Activated CD4-positive, alpha-beta T cell treated with anti-CD3 and anti-CD28 coated beads for 48 hours (primary cell): ENCODE measurements around the gene DDI1.

Experiments used
- DNase-seq: peaks from one replicate; pipeline ENCODE4 v3.0.0-alpha.2; 2020

DDI1 gene

DNA sequence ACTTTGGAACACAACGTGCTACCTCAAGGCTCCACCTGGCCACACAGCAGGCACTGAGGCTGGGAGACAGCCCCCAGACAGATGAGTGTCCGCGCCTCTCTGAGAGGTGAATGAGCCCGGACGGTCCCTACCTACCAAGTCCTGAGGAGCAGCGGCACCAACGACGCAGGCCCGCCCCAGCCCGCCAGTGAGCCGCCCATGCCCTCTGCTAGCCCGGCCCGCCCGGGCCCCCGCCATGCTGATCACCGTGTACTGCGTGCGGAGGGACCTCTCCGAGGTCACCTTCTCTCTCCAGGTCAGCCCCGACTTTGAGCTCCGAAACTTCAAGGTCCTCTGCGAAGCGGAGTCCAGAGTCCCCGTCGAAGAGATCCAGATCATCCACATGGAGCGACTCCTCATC lies at the start of gene DDI1:
TSS of gene DDI1 (plus strand) at position 53 of the 400 bp plus-strand sequence. CDS start at position 236, 183 bp downstream.
- no peak for DNase-seq

GRCh38 chr11:103987629-103988594 lies 48.5 kb upstream of the DDI1 start:
- no peak for DNase-seq

DNA sequence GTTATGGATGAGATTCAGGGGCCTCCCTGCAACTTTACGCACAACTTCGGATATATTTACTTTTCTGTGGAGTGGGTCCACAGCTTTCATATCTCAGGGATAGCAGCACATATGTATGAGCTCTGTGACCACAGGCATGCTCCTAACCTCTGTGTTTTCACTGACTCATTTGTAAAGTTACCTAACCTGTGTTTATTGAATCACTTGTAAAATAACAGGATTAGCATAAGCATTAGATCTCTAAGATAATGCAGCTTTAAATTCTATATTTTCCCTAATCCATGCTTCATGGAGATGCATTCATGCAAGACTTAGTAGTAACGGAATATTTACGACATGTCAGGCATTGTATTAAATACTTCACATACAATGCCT lies 47.9 kb upstream of the DDI1 start:
- no peak for DNase-seq

DNA sequence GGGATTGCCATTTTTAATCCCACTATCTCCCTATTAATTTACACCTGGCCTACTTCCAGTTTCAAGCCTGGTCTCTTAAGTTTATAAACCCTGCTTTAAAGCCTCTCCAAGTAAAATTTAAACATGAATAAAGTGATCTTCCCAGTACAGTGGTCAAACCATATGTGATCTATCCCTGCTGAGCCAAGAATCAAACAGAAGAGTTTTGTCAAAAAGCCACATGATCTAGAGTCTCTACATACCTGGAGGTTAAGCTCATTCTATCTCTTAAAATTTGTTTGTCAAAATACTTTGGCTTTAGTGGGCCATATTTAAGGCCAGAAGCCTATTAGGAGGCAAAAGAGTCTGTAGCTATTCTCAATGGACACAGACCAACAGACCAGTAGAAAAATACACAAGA lies 42.9 kb upstream of the DDI1 start:
- DNase-seq, result no peak

DNA sequence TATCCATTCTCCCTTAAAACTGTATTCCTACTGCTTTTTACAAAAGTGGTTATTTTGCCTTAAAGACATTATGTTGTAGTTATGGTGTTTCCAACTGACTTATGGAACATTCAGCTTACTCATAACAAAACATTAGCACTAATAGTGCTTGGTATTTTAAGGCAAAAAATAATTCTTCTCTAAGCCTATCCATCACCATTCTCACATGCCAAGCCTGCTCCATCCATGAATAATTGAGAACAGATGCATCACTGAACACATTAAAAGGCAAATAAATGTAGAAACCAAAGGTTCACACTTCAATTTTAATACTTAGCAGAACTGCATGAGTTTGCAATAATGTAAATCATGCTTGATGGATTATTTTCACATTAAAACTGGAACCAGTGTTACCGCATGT lies 42.3 kb upstream of the DDI1 start:
- DNase-seq, result no peak

GRCh38 chr11:103994518-103994917 lies 41.9 kb upstream of the DDI1 start:
- DNase-seq, result no peak

DNA sequence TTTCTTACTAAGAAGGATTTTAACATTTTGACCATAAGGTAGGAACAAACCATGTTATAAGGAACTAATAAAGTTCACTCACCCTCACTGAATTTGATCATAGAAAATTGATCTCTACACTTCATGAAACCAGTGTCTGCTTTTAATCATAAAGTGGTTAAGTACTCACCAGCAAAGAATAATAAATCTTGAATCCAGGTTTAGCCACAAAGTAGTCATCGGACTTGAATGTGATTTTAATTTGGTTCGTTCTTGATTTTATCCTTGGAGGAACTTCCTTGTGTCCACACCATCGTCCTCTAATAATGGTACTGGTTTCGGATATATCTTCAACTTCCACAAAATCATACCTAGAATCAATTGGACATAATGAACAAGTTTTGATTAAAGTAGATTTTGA lies 40.5 kb upstream of the DDI1 start:
- no peak for DNase-seq

DNA sequence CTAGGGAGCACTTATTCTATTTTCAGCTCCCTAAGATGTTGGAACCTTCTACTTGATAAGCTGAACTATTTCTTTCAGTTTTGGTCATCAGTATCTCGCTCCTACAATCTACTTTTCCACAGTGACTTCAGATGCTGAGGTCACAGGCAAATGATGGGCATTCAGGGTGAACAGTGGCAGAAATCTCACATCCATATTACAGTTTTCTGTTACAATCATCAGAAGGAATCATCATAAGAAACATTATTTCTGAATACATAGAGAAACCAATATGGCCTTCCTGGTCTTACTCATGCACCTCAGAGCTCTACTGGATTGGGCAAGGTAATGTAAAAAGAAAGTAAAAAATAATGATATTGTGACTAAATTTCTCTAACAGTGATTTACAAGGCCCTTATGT lies 39.4 kb upstream of the DDI1 start:
- no peak for DNase-seq

- DNase-seq, result no peak
These were observed 37.5 kb upstream of the DDI1 start for GRCh38 chr11:103998826-103999508.

DNA sequence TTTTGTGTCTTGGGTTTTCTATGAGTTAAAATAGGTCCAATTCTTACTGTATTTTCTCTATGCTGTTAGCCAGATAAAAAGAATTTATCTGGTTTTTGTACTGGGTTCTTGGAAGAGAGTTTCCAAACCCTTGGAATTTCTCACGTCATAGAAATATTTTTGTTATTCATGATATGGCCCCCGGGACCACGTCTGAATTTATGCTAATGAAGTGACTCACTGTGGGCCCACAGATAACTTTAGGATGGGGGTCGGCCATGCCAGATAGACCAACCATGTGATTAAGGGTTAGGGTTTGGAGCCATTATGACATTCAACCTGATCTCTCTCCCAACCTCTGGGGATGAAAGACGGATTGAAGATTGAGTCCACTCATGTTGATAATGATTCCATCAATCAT lies 35.6 kb upstream of the DDI1 start:
- DNase-seq, result no peak

GRCh38 chr11:104001561-104002056 lies 34.8 kb upstream of the DDI1 start:
- no peak for DNase-seq

DNA sequence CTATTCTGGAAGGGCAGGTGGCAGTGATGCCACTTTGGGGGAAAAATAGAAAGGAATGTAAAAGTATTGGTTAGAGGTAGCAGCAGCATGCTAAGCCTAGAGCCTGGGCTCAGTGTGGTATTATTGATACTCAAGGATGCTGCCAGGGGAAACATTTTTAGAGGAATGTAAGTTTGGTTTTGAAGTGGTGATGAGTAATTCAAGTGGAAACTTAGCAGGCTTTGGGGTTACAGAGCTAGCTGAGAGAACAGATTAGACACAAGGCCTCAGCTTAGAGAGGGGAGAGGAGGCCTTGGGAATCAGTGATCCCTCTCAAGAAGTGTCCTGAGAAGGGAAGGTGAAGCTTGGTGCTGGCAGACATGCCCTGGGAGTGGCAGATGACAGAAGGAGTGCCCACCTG lies 32.9 kb upstream of the DDI1 start:
- DNase-seq, result no peak

DNA sequence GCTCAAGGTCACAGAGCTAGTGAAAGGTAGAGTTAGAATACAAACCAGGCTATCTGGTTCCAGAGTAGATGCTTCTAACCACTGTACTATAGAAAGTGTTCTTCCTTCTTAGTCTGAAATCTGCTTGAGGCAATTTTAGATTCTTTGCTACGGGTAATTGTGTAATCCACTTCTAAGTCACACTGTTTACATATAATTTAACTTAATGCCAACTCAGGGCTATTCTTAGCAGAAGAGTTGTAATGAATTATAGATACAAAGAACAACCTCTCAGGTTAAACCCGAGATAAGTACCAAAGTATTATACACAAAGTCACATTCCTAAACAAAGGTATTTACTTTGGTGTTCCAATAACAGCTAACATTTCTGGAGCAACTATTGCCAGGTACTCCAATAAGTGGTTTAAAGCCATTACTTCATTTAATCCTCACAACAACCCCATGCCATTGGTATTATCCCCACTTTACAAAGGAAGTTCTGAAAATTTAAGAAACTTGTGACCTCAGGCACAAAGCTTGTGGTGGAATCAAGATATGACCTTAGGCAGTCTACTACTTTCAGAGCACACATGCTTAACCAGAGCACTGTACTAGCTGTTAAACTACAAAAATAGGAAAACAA lies 31.1 kb upstream of the DDI1 start:
- no peak for DNase-seq

DNA sequence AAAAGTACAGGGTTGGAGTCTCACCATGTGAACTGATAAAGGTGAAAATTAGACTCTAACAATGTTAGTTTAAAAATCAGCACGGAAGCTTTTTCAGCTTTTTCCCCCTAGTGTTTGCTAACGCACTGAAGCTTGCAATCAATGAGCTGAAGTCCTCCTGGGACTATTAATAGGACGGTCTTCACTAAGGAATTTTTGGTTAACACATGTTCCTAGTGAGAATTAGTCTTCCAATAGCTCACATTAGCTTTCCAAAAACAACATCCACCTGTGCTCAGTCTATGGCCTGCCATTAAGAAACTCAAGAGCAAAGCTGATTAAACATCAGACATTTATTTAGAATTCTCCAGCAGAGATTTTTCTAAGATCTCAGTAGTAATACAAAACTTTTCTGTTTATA lies 26.7 kb upstream of the DDI1 start:
- DNase-seq, result no peak

DNA sequence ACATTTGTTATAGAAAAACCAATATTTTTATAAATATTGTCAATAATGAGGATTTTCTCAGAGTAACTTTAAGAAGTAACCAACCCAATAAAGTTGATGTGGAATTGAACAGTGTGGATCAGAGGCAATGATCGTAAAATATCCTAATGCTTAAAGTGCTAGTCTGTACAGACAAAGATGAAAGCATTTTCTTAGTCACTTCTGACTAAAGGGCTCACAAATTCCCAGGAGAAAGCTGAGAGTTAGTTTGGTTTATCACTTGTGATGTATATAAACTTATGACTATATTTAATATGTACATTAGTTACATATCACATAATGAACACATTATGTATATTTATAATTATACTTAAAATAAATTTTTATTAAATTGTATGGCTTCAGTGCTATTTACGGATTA lies 25.4 kb upstream of the DDI1 start:
- DNase-seq, result no peak

DNA sequence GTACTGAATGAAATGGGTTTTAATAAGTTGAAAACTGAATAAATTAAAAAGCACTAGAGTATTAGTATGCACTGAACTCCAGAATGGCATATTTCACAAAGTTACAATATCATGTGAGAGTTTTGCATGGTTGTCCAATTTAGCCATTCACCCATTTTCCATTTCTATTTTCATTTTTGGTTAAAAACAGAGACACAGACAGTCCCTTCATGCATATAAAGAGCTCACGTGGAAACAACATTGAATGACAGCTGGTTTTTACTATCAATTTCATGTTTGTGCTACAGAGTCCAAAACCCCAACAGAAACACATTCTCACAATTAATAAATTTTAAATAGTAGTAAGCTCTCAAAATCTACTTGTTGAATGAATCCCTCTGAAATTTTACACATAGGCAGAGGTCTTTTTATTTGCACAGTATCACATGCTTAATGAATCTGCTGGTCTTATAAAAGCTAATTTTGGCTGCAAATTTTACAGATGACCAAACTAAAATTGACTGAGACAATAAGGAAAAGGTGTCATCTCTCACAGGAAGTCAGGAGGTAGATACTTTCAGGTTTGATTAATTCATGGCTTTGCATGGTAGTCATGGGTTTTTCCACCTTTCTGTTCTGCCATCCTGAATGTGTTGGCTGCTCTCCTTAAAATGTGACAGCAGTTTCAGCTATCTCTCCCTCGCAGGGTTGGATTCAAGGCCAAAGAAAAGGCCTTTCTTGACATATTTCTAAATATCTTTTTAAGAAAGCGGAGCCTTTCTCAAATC lies 20.6 kb upstream of the DDI1 start:
- no peak for DNase-seq

GRCh38 chr11:104024572-104024971 lies 11.9 kb upstream of the DDI1 start:
- no peak for DNase-seq

DNA sequence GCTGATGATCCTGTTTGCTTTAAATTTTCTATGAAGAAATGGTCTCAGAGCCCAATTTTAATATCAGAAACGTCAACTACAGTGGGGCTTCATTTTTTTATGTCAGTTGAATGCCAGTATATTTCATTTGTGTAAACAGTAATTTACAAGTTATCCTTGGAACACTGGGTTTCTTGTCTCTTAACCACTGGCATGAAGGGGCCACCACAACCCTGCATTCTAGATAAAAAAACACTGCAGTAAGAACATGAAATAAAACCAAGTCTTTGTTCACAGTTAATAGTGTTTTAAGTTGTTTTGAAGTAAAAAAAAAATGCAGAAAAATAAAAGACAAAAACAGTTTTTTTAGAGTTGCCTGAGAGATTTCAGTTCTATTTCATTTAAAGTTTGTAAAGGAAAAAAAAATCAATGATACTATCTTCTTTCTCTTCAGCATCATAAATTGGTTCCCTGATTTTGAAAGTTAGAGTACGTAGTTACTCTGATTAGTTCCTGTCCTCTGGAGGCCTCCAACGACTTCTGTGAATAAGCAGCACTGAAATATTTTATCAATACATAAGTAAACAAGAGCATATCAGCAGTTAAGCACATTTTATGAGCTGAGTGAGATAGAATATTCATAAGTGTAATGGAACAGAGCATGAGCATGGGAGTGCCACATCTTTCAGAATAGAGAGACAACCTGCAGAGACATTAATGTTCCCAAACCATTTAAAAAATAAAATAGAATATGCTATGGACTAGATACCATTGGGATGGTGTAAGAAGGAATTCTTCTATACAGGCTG lies 7.8 kb upstream of the DDI1 start:
- no peak for DNase-seq

- DNase-seq, result no peak
These were observed 3.3 kb upstream of the DDI1 start for GRCh38 chr11:104033134-104033533.

DNA sequence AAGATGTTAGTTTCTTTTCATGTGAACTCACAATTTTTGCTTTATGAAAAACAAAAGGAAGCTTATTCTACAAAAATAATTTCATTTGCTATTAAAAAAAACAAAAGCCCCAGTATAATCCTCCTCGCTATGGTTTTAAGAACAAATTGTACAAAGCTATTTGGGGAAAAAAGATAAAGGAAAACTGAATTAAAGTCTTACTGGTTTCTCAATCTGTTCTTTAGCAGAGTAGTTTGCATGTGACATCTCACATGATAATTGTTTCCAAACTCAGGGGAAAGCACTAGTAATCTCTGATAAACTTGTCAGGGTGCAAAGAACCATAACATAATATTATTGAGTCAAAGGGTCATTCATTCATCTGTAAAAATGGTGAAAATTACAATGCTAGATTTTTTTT lies 2.9 kb upstream of the DDI1 start:
- DNase-seq, result no peak

DNA sequence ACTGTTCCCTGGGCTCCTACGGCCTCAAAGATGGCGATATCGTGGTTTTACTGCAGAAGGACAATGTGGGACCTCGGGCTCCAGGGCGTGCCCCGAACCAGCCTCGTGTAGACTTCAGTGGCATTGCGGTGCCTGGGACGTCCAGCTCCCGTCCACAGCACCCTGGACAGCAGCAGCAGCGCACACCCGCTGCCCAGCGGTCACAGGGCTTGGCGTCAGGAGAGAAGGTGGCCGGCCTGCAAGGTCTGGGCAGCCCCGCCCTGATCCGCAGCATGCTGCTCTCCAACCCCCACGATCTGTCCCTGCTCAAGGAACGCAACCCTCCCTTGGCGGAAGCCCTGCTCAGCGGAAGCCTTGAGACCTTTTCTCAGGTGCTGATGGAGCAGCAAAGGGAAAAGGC lies 555 bp downstream of the DDI1 start:
- DNase-seq, result no peak

- no peak for DNase-seq
These were observed 5.4 kb downstream of the DDI1 start for GRCh38 chr11:104041792-104042191.
